Lower leg skin (tissue), 3 donors: ENCODE measurements around the gene SLC40A1.

Experiments
- POLR2A ChIP-seq, 2 donors: fragments of 450-650 bp; IDR thresholded peaks; one replicate each; pipeline ENCODE4 v1.6.1; 2016 to 2017; ENCODE audit warnings: antibody characterized with exemption in 2 of 2, mild to moderate bottlenecking in 1 of 2, moderate library complexity in 1 of 2
- TF ChIP-seq, protein P1 (sequence below), 3 donors: fragments of 450-650 bp; IDR thresholded peaks; one replicate each; pipeline ENCODE4 v1.5.1; 2016; ENCODE audit warnings: antibody characterized with exemption in 3 of 3, mild to moderate bottlenecking in 3 of 3, moderate library complexity in 2 of 3

DNA sequence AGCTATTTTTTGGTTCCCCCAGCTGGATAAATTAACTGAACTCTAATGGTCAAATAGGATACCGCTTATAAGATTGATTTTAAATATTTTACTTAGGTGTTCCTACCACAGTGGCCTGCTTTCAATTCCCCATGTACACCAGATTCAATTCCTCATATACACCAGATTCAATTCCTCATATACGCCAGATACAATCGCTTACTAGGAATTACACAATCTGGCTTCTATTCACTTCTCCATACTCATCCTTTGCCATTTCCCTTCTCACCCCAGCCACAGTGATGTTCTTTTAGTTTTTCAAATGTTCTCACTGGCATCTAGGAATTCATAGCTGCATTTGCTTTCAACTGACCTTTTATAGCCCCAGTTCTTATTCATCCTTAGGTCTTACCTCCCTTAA, 66.5 kb downstream of the SLC40A1 start:
- TF ChIP-seq, protein P1, sequence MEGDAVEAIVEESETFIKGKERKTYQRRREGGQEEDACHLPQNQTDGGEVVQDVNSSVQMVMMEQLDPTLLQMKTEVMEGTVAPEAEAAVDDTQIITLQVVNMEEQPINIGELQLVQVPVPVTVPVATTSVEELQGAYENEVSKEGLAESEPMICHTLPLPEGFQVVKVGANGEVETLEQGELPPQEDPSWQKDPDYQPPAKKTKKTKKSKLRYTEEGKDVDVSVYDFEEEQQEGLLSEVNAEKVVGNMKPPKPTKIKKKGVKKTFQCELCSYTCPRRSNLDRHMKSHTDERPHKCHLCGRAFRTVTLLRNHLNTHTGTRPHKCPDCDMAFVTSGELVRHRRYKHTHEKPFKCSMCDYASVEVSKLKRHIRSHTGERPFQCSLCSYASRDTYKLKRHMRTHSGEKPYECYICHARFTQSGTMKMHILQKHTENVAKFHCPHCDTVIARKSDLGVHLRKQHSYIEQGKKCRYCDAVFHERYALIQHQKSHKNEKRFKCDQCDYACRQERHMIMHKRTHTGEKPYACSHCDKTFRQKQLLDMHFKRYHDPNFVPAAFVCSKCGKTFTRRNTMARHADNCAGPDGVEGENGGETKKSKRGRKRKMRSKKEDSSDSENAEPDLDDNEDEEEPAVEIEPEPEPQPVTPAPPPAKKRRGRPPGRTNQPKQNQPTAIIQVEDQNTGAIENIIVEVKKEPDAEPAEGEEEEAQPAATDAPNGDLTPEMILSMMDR (IDR thresholded peaks at IDR 0.05) = no peak
- TF ChIP-seq POLR2A (IDR thresholded peaks at IDR 0.05) = no peak
